ENCODE data around the gene RAB7B.
"Not testable (repeated sequence)": the region's sequence is repeated elsewhere in the genome, so short reads cannot be mapped to it uniquely, and the experiment has no call there.

RAB7B gene

GRCh38 chr1:205998457-205999241, 4.5 kb downstream of the RAB7B start:
- in situ Hi-C loops (cut with MboI; ENCODE audit: low sequenced_read_pairs), result no loop called here

GRCh38 chr1:205996641-205997040, 6.6 kb downstream of the RAB7B start:
- in situ Hi-C loops (cut with MboI; ENCODE audit: low sequenced_read_pairs), result not testable (repeated sequence)

GRCh38 chr1:205994346-205994745, 8.8 kb downstream of the RAB7B start:
- in situ Hi-C loops (cut with MboI; ENCODE audit: low sequenced_read_pairs), result no loop called here

- in situ Hi-C loops (cut with MboI; ENCODE audit: low sequenced_read_pairs), result no loop called here
Observed at GRCh38 chr1:205993068-205993467, 10.1 kb downstream of the RAB7B start.

- in situ Hi-C loops (cut with MboI; ENCODE audit: low sequenced_read_pairs), result no loop called here
Observed at GRCh38 chr1:205992218-205992882, 10.8 kb downstream of the RAB7B start.

GRCh38 chr1:205991237-205991636, 12.0 kb downstream of the RAB7B start:
- in situ Hi-C loops (cut with MboI; ENCODE audit: low sequenced_read_pairs), result no loop called here

- in situ Hi-C loops (cut with MboI; ENCODE audit: low sequenced_read_pairs), result no loop called here
Observed at GRCh38 chr1:205990226-205990625, 13.0 kb downstream of the RAB7B start.

- in situ Hi-C loops (cut with MboI; ENCODE audit: low sequenced_read_pairs), result loop anchor here (10.0 kb wide), 2 partner anchors 115 to 205 kb away; no protein-coding TSS in a partner anchor
Observed at GRCh38 chr1:205989786-205990185, 13.4 kb downstream of the RAB7B start.

GRCh38 chr1:205988585-205988995, 14.6 kb downstream of the RAB7B start:
- in situ Hi-C loops (cut with MboI; ENCODE audit: low sequenced_read_pairs), result loop anchor here (10.0 kb wide), 2 partner anchors 116 to 204 kb away; no protein-coding TSS in a partner anchor

- in situ Hi-C loops (cut with MboI; ENCODE audit: low sequenced_read_pairs), result loop anchor here (10.0 kb wide), 2 partner anchors 118 to 202 kb away; no protein-coding TSS in a partner anchor
Observed at GRCh38 chr1:205986861-205987260, 16.3 kb downstream of the RAB7B start.

GRCh38 chr1:205986292-205986691, 16.9 kb downstream of the RAB7B start:
- in situ Hi-C loops (cut with MboI; ENCODE audit: low sequenced_read_pairs), result loop anchor here (10.0 kb wide), 2 partner anchors 119 to 201 kb away; no protein-coding TSS in a partner anchor

GRCh38 chr1:205985330-205986005, 17.7 kb downstream of the RAB7B start:
- in situ Hi-C loops (cut with MboI; ENCODE audit: low sequenced_read_pairs), result loop anchor here (10.0 kb wide), 2 partner anchors 119 to 201 kb away; no protein-coding TSS in a partner anchor

GRCh38 chr1:205983925-205984725, 19.1 kb downstream of the RAB7B start:
- in situ Hi-C loops (cut with MboI; ENCODE audit: low sequenced_read_pairs), result loop anchor here (10.0 kb wide), 2 partner anchors 121 to 199 kb away; no protein-coding TSS in a partner anchor

GRCh38 chr1:205981257-205981656, 21.9 kb downstream of the RAB7B start:
- in situ Hi-C loops (cut with MboI; ENCODE audit: low sequenced_read_pairs), result loop anchor here (10.0 kb wide), 2 partner anchors 124 to 196 kb away; no protein-coding TSS in a partner anchor

- in situ Hi-C loops (cut with MboI; ENCODE audit: low sequenced_read_pairs), result loop anchor here (10.0 kb wide), 2 partner anchors 124 to 196 kb away; no protein-coding TSS in a partner anchor
Observed at GRCh38 chr1:205980237-205980870, 22.8 kb downstream of the RAB7B start.

- in situ Hi-C loops (cut with MboI; ENCODE audit: low sequenced_read_pairs), result no loop called here
Observed at GRCh38 chr1:205979301-205979700, 23.9 kb downstream of the RAB7B start.

GRCh38 chr1:205978676-205979075, 24.5 kb downstream of the RAB7B start:
- in situ Hi-C loops (cut with MboI; ENCODE audit: low sequenced_read_pairs), result no loop called here

GRCh38 chr1:205977402-205978014, 25.7 kb downstream of the RAB7B start:
- in situ Hi-C loops (cut with MboI; ENCODE audit: low sequenced_read_pairs), result no loop called here

- in situ Hi-C loops (cut with MboI; ENCODE audit: low sequenced_read_pairs), result no loop called here
Observed at GRCh38 chr1:205976708-205977401, 26.3 kb downstream of the RAB7B start.

Measured in HL-60/S4 treated with retinoic acid at 250 ng/mL for 4 days and 3 days (cell line).